Prostate gland (tissue), 2 donors: Measurements from ENCODE around the gene ZNF292. TPM values are rescaled to one million over a fixed set of nuclear protein-coding genes. Genes with fewer than 3 reads are reported as not detected.

ENCODE experiments used
- DNase-seq: peaks from one replicate; pipeline ENCODE4 v3.0.0-alpha.2; 2019; ENCODE audit warnings: low spot score
- H3K27ac ChIP-seq, 2 donors: fragments of 200-600 bp; sonication (generic); 2 replicates each; pipeline ENCODE4 v1.5.1; 2017 to 2019
- H3K27me3 ChIP-seq: fragments of 200-600 bp; sonication (generic); replicated peaks from 2 replicates; pipeline ENCODE4 v1.5.1; 2019; ENCODE audit not compliant: insufficient read depth
- H3K36me3 ChIP-seq, 2 donors: fragments of 200-600 bp; sonication (generic); 1 replicate in 1 of 2; 2 replicates in 1 of 2; pipeline versions ENCODE4 v1.5.1 to v1.8.1; 2017 to 2019
- H3K4me1 ChIP-seq: fragments of 200-600 bp; sonication (generic); replicated peaks from 2 replicates; pipeline ENCODE4 v1.5.1; 2019
- H3K4me3 ChIP-seq, 2 donors: fragments of 200-600 bp; sonication (generic); 2 replicates each; pipeline ENCODE4 v1.5.1; 2017 to 2019
- H3K9me3 ChIP-seq: fragments of 200-600 bp; sonication (generic); 2 replicates; pipeline ENCODE4 v1.5.1; 2017
- CTCF ChIP-seq, 4 experiments: fragments of 200-600 bp in 2 of 4; fragments of 450-650 bp in 2 of 4; sonication (generic) in 2 of 4; IDR thresholded peaks; 1 replicate in 3 of 4; 2 replicates in 1 of 4; pipeline ENCODE4 v1.5.1; 2016 to 2019; ENCODE audit warnings: antibody characterized with exemption in 4 of 4, mild to moderate bottlenecking in 2 of 4, moderate library complexity in 2 of 4
- POLR2A ChIP-seq: fragments of 450-650 bp; IDR thresholded peaks from one replicate; pipeline ENCODE4 v1.6.1; 2016; ENCODE audit warnings: antibody characterized with exemption, mild to moderate bottlenecking
- POLR2AphosphoS5 ChIP-seq: sonication (generic); formaldehyde crosslinking; IDR thresholded peaks from one replicate; pipeline ENCODE4 v1.6.1; 2017; ENCODE audit warnings: antibody characterized with exemption
- WGBS: methylation state at CpG from one replicate; pipeline ENCODE4 v1.1.5; 2018; 5-methylcytosine and 5-hydroxymethylcytosine counted together
- intact Hi-C: fragments of 100-400 bp; cut with DNase I; formaldehyde crosslinking; loops from one replicate; pipeline ENCODE4 v1.14.2; 2022
- total RNA-seq, 2 donors: library from RNA; depleted of rRNA; stranded (reverse); fragments of >200 nt; gene quantifications; one replicate each; pipeline ENCODE4 v1.1.0, GENCODE V29; 2016

Gene ZNF292
- total RNA-seq, 2 donors from 2014 or later: 28.0 to 49.0 TPM

GRCh38 chr6:87241304-87241703 lies 85.9 kb downstream of the ZNF292 start:
- intact Hi-C loops: no loop called here
- TF ChIP-seq CTCF (IDR thresholded peaks at IDR 0.05) (no peak), POLR2AphosphoS5 (no peak), POLR2A (no peak)
- 94% methylated on average over 5 of the region's 5 CpGs for WGBS
- H3K36me3 ChIP-seq: no peaks in the 10 kb centered on the region
- no peaks in the 10 kb centered on the region for H3K27me3 ChIP-seq
- no peaks in the 10 kb centered on the region for H3K9me3 ChIP-seq
- H3K4me3 ChIP-seq: no peak overlapping the region
- no peak for DNase-seq
- no peaks in the 10 kb centered on the region for H3K4me1 ChIP-seq
- H3K27ac ChIP-seq: no peak overlapping the region

GRCh38 chr6:87242311-87242710 lies 86.9 kb downstream of the ZNF292 start:
- Histone ChIP-seq H3K27me3 (no peaks in the 10 kb centered on the region), H3K27ac (no peak overlapping the region), H3K9me3 (no peaks in the 10 kb centered on the region), H3K4me1 (no peaks in the 10 kb centered on the region), H3K4me3 (no peak overlapping the region), H3K36me3 (peaks cover 0 to 5% of the 10 kb centered on the region in 2 donors)
- 87% methylated on average over 4 of the region's 4 CpGs for WGBS
- no peak for TF ChIP-seq POLR2A
- no peak for TF ChIP-seq POLR2AphosphoS5
- no peak for TF ChIP-seq CTCF (IDR thresholded peaks at IDR 0.05)
- intact Hi-C loops: no loop called here
- DNase-seq: no peak

GRCh38 chr6:87243812-87244211 lies 88.4 kb downstream of the ZNF292 start:
- H3K9me3 ChIP-seq: no peaks in the 10 kb centered on the region
- no peak overlapping the region for H3K27ac ChIP-seq
- H3K4me1 ChIP-seq: no peaks in the 10 kb centered on the region
- H3K4me3 ChIP-seq: no peak overlapping the region
- no peaks in the 10 kb centered on the region for H3K27me3 ChIP-seq
- intact Hi-C loops: no loop called here
- DNase-seq: no peak
- no peak for TF ChIP-seq POLR2A
- TF ChIP-seq CTCF (IDR thresholded peaks at IDR 0.05): no peak
- TF ChIP-seq POLR2AphosphoS5: no peak
- H3K36me3 ChIP-seq: peaks cover 0 to 12% of the 10 kb centered on the region in 2 donors

- no peak for TF ChIP-seq CTCF (IDR thresholded peaks at IDR 0.05)
- no peak for TF ChIP-seq POLR2AphosphoS5
- TF ChIP-seq POLR2A: no peak
- no peak for DNase-seq
- H3K4me1 ChIP-seq: no peaks in the 10 kb centered on the region
- no peaks in the 10 kb centered on the region for H3K27me3 ChIP-seq
- no peak overlapping the region for H3K4me3 ChIP-seq
- H3K36me3 ChIP-seq: peaks cover 0 to 12% of the 10 kb centered on the region in 2 donors
- intact Hi-C loops: no loop called here
- H3K9me3 ChIP-seq: no peaks in the 10 kb centered on the region
- no peak overlapping the region for H3K27ac ChIP-seq
These were observed 89.0 kb downstream of the ZNF292 start for GRCh38 chr6:87244380-87244779.

GRCh38 chr6:87250019-87250418 lies 94.7 kb downstream of the ZNF292 start:
- Histone ChIP-seq H3K36me3 (peaks cover 0 to 12% of the 10 kb centered on the region in 2 donors), H3K9me3 (no peaks in the 10 kb centered on the region)

More at GRCh38 chr6:87250019-87250418, 94.7 kb downstream of the ZNF292 start:
- intact Hi-C loops: no loop called here
- Histone ChIP-seq H3K27ac (no peak overlapping the region), H3K4me3 (no peak overlapping the region), H3K4me1 (no peaks in the 10 kb centered on the region), H3K27me3 (no peaks in the 10 kb centered on the region)
- no peak for DNase-seq
- no peak for TF ChIP-seq POLR2AphosphoS5
- no peak for TF ChIP-seq POLR2A
- TF ChIP-seq CTCF (IDR thresholded peaks at IDR 0.05): no peak
